GM18520 (cell line): ENCODE measurements around the gene SHC1.
A peak's percentile ranks its signal among the peaks of the same experiment; 100 is the strongest.

Experiments
- ATAC-seq: cut with Tn5 transposase; IDR thresholded peaks from one replicate; pipeline ENCODE4 v1.9.1; 2021; ENCODE audit not compliant: unreplicated experiment

SHC1 gene

DNA sequence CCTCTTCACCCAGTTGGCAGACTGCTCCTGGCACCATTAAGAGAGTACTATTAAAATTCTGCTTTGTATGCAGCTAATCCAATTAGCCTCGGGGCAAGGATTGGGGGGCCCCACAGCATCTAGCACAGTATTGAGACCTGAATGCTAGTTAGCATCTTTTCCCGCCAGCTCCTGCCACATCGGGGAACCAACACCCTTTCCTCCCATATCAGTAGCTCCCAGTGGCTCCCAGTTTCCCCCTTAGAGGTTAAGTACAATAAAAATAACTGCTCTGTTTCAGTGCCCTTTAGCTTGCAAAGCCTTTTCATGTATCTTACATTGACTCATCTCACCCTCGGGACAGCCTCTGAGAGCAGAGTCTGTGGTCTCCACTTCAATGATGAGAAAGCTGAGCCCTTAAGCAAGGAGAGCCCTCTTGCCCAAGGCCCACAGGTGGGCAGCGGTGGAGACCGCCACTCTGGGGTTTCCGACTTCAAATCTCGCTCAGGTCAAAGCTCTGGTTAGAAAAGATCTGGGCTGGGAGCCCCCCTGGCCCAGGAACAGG lies 29.8 kb downstream of the SHC1 start:
- no peak for ATAC-seq

DNA sequence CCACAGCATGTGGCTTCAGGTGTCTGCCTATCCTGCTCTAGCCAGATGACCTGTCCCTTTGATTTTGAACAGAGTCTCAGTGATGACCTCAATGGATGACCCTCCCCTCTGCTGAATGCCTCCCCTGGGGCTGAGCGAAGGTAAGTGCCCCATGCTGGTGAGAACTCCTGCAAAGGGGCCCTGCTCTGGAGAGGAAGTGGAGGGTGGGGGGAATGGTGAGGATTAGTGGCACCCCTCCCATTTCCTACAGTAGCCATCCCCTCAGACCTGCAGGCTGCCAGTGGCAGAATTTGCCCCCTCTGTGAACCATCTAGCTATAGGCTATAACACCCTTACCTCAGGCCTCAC lies 30.4 kb downstream of the SHC1 start:
- no peak for ATAC-seq

DNA sequence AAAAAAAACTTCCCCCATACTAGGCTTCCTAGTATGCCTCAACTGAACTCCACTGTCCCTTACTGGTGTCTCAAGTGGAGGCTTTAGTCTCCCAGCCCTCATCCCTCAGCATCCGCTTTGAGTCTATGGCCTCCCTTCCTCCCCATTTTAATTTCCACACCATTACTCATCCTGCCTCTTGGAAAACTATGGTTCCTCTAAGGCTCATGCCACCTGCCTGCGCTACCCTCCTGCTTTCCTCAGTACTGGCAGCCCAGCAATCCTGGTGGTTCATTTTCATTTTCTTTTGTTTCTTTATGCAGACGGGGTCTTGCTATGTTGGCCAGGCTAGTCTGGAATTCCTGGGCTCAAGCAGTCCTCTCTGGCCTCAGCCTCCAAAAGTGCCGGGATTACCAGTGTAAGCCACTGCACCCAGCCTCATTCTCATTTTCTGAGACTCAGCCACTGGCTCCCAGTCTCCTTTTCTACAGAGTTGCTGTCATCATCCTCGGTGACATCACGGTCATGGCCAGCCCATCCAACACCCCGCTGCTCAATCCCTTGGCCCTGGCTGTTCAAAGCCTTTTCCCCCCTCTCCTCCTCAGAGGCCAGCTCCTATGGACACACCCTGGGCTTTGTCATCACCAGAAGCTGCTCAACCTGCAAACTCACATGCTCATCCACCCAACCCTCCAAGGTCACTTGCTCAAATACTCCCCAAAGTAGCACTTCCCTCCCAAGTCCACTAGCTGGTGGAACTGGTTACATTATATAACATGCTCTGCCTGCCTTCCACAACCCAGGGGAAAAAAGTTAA lies 31.7 kb downstream of the SHC1 start:
- ATAC-seq, result no peak

DNA sequence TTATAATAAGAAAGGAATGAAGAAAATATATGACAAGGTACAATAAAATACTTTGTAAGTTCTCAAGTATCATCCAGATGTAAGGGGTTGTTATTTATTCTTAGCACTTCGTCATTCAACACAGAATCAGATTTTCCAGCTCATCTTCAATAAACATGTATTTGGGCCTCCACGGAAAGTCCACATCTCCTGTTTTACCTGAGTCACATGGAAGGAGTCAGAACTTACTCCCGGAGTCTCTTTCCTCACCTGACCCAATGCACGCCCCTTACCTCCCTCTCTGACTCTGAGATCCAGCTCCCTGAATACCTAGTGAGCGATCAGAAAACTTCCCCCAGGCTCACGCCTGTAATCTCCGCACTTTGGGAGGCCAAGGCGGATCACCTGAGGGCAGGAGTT lies 32.6 kb downstream of the SHC1 start:
- ATAC-seq, result no peak

DNA sequence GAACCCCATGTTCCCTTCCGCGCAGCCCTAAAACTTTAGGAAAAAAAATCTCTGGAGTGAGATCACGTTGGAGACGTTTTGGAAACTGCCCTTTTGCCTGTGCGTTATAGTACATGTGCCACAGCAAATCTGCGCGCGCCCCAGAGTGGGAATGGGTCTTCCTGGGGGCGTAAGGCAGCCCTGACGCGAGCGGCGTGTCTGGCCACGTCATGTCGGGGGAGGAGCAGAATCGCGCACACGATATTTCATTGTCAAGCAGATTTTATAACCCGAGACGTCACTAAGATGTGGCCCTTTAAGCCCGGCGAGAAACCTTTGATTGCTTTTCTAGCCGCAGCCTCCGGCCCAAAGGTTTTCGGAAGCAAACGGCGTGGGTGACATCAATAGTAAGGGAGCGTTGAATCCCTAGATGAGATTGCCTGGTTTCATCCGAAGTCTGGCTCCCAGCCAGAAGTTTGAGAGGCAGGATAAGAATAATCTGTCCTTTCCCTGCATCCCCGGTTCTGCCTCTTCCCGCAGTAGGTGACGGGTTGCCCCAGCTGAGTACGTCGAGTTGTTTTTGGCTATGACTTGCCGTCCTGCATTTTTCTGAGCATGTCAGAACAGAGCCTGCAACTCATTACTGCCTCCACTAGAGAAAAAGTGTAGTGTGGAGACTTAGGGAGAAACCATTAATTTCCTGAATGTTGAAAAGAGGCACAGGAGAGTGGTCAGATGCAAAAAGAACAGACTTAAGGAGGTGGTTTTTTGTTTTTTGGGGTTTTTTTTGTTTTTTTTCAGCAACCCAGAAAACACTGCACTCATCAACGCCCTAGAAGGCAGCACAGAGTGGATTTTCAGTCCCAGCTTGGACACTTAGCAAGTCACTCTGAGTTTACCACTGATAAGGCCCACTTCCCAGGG lies 33.2 kb downstream of the SHC1 start:
- peak; percentile 37 for ATAC-seq

DNA sequence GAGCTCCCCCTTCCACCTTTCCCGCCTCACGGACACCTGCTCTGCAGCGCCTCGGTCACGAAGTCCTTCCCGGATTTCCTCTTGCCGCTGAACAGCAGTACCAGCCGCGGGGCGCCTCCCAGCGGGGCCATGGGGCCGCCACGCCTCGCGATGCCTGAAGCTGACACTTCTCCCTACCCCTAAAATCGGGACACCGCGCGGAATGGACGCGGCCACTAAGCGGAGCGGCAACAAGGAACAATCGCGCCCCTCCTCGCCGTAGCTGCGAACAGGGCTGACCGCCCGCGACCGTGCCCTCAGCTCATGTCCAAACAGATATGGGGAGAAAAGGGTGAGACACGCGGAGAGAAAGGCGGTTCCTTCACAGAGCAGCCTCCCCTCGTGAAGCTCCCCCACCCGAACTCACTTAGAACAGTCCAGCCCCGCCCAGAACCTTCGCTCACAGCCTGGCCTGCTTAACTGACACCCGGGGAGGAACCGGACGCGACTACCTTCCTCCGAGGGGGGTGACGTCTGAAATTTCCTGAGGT lies 33.9 kb downstream of the SHC1 start, which contains the start of gene PMVK:
Gene PMVK (minus strand): TSS at position 165 of the 530 bp plus-strand sequence. CDS start 34 bp downstream, at position 131.
- peak; percentile 33 for ATAC-seq

DNA sequence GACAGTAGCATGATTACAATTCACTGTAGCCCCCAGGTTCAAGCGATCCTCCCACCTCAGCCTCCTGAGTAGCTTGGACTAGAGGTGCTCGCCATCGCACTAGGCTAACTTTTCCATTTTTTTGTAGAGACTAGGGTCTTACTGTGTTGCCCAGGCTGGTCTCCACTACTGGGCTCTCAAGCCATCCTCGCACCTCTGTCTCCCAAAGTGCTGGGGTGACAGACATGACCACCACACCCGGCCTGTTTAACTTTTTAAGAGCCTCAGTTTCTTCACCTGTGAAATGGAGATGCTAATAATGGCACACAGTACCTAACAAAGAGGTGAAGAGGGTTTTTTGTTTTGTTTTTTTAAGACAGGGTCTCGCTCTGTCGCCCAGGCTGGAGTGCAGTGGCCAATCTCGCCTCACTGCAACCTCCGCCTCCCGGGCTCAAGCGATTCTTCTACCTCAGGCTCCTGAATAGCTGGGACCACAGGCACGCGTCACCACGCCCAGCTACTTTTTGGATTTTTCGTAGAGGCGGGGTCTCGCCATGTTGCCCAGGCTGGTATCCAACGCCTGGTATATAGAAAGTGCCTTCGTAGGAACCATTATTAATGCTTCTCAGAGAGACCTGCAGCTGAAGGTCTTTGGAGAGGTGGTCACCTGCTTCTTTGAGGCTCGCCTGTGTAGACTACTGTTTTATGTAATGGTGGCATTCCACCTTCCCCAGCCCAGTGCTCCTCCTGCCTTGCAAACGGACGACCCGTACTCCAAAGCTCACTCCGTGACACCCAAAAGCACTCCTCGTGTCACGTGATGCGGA lies 34.6 kb downstream of the SHC1 start:
- ATAC-seq, result no peak

DNA sequence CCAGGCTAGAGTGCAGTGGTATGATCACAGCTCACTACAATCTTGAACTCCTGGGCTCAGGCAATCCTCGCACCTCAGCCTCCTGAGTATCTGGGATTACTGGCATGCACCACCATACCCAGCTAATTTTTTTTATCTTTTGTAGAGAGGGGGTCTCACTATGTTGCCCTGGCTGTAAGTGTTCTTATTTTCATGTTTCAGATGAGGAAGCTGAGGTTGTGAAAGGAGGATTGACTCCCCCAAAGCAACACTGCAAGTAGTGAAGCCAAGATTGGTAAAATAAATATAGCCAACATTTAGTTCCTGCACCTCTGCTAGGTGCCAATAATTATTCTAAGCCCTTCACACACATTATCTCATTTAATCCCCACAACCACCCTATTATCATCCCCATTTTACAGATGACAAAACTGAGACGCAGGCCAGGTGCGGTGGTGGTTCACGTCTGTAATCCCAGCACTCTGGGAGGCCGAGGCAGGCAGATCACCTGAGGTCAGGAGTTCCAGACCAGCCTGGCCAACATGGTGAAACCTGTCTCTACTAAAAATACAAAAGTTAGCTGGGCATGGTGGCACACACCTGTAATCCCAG lies 36.1 kb downstream of the SHC1 start:
- ATAC-seq, result no peak

DNA sequence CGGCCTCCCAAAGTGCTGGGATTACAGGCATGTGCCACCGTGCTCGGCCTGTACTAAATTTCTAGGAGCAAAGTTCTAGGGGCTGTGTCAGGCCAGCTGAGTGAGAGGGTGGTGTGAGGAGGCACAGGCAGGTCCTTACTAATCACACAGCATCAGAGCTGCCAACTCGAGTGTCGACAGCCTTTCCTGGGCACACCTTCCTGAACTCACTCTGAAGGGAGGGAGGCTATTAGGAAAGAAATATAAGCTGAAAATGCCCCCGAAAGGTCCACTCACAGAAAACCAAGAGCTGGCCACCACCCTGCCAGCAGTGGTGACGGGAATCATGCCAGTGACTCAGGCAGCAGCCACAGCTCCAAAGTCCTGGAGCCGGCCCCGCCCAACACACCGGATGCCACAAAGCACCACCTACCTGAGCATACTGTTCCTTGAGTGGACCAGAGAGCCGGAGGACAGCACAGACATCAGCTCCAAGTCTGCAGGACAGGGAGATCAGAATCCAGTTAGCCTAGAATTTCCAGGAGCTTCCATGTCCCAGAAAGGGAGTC lies 38.5 kb downstream of the SHC1 start:
- no peak for ATAC-seq

DNA sequence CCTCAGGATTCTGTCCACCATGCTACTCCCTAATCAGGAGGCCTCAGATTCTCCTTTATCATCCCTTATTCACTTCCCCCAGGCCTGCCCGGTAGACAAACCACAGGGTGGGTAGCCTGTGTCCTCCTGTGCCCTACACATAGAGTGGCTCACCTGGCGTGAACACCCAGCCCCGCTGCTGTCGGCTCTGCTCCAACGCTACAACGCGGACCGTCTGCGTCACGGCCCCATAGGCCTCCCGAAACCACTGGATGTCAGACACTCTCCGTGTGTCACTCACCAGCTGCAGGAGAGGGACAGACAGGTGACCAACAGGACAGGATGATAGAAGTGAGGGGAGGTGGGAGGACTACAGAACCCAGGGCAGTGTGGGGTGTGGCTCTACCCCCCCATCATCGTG lies 44.3 kb downstream of the SHC1 start:
- ATAC-seq, result no peak

DNA sequence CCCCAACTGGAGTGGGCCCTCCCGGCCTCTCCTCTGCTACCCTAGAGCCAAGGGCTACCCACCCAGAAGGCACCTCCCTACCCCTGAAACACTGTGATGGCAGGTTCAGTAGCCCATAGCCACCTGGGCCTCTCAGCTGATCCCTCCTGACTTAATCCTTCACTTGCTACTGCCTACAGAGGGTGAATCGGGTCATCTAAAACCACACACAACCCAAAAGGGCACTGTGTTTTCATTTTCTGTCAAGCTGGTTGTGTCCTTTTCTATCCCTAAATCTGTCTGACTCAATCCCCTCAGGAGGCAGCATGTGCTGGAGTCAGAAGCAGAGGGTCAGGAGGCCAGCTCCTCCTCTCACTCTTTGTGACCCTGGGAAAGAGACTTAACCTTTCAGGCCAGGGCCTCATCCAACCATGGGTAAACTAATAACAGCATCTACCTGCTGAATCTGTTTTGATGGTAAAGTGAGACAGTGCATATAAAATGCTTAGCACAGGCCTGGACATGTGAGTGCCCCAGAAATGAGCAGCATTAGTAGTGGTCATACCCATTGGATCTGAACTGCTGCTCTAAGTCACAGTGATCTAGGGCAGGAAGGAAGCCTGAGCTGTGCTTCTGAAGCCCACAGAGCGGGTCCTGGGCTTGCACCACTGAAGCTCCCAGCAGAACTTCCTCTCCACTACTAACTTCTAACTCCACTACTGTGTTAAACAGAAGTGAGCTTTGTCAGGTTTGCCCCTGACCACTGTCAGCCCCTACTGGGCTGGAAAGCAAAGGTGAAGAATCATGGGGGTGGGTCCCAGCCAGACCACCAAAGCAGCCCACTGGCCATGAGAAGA lies 45.0 kb downstream of the SHC1 start:
- no peak for ATAC-seq

DNA sequence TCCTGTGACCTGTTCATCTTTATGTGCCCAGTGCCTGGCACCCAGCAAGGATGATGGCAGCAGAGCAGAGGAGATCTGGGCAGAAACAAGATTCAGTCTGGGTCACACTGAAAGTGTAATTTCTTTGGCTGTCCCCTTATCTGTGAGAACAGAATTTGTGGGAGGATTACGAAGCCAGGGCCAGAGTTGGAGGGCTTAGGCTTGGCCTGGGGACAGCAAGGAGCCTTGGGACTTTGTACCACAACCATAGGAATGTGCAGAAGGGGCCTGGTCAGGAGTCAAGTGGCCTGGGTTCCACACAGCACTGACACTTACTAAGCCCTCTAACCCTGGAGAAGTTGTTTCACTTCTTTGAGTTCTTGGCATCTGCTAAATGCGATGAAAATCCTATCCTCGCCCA lies 46.9 kb downstream of the SHC1 start:
- ATAC-seq, result no peak

DNA sequence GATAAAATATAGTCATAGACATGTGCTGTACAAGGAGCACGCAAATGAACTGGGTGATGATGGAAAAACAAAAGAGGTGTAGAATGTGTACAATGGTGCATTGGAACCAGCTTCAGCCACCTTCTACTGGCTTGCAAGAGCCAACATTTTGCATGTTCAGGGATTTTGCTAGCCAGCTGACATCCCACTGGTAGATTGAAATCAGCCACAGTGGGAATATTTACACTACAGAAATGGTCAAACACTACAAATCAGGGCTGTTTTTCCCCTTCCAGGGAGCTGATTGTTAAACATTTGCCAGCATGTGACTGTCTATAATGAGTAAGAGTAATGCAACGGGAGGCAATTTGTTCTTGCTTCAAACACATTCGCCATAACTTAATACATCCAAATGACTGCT lies 57.3 kb downstream of the SHC1 start:
- no peak for ATAC-seq

DNA sequence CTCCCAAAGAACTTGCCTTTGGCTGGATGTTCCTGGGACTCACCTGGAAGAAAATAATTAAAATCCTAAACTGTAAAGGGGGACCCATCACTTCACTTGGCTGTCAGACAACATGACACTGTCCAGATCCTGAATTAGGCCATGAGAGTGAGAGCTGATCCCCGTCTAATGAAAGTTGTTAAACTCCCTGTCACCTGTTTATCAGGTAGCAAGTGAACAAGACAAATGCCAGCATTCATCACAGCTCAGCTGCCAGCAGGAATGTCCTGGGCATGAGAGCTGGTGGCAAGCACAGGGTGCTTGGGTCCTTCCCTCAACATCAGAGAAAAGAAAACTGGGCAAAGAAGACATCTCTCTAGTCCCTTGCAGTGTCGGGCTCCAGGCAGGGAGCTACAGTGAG lies 57.8 kb downstream of the SHC1 start:
- no peak for ATAC-seq
